ENCODE measurements around the gene ANXA6.

DNA sequence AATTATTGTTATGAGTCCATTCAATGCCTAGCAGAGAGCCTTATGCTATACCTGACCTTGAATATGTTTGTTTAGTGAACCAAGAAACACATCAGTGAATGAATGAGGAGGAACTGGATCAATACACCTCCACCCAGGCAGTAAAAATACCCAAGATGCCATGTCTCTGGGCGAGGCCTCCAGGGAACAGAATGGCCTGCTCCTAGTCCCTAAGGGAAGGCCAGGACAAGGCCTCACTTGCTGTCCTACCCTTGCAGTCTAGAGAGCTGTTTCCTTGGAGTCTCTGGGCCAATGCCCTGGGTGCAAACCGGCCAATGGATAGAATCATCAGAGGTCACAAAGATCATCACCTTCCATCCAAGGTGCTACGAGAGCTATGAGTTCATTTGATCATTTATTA, 102.9 kb downstream of the ANXA6 start:
- no peak for TF ChIP-seq CTCF (IDR thresholded peaks at IDR 0.05)
- no peak for TF ChIP-seq POLR2A (IDR thresholded peaks at IDR 0.05)
